HL-60 (cell line): ENCODE data around the gene ECD.
A peak's percentile ranks its signal among the peaks of the same experiment; 100 is the strongest.

Experiments used
- DNase-seq, 2 experiments: peaks; one replicate each; pipeline ENCODE4 v3.0.0-alpha.2; 2010 to 2020; ENCODE audit warnings: low read depth in 1 of 2, low spot score in 1 of 2
- H3K27ac ChIP-seq: fragments of 250-450 bp; sonication (Bioruptor Pico); replicated peaks from 2 replicates; pipeline ENCODE4 v1.5.1; 2020; ENCODE audit warnings: mild to moderate bottlenecking, moderate library complexity
- H3K27me3 ChIP-seq: fragments of 250-450 bp; sonication (Bioruptor Pico); 2 replicates; pipeline ENCODE4 v1.5.1; 2021; ENCODE audit warnings: mild to moderate bottlenecking, moderate library complexity; ENCODE audit not compliant: insufficient read depth, poor library complexity, severe bottlenecking
- H3K4me3 ChIP-seq: replicated peaks from 2 replicates; pipeline ENCODE4 v1.5.1; 2011; ENCODE audit warnings: mild to moderate bottlenecking, control low read depth, low read length; ENCODE audit not compliant: insufficient read depth
- GABPA ChIP-seq: IDR thresholded peaks from 2 replicates; pipeline ENCODE4 v1.6.1; 2012; ENCODE audit warnings: low read depth
- POLR2AphosphoS5 ChIP-seq: IDR thresholded peaks from 2 replicates; pipeline ENCODE4 v1.6.1; 2012; ENCODE audit warnings: low read depth
- SPI1 ChIP-seq: IDR thresholded peaks from 2 replicates; pipeline ENCODE4 v1.6.1; 2012; ENCODE audit warnings: low read depth, mild to moderate bottlenecking, borderline replicate concordance
- TF ChIP-seq, protein P1 (sequence below): IDR thresholded peaks from 2 replicates; pipeline ENCODE4 v1.6.1; 2012; ENCODE audit warnings: low read depth; ENCODE audit not compliant: insufficient replicate concordance
- TF ChIP-seq, protein P2 (sequence below): IDR thresholded peaks from one replicate; pipeline ENCODE4 v1.5.1; 2011; ENCODE audit warnings: low read length, control low read depth, inconsistent platforms; ENCODE audit not compliant: insufficient read depth

Gene ECD

DNA sequence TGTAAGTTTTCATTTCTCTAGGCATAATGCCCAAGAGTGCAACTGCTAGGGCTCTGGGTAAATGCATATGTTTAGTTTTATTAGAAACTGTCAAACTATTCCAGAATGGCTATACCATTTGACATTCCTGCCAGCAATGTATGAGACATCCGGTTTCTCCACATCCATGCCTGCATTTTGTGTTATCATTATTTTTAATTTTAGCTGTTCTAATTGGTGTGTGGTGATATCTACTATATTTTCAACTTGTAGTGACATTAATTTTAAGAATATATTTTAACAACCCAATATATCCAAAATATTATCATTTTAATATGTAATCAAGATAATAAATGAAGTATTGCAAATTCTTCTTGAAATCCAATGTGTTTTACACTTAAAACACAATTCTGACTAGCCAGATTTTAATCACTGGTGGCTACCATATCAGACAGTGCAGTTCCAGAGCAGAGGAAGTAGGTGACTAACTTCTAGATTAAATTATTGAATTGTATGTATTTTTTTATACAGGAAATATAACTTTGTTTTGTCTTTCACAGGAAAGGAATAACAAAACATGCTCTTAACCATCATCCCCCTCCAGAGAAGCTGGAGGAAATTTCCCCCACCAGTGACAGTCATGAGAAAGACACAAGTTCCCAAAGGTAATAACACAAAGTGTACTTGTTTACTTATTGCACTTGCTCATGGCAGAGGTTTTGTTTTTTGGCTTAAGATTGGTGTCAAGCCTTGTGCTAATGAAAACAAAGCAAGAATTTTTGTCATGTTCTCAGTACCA, 6.5 kb upstream of the ECD start:
- Histone ChIP-seq H3K27ac (no peak overlapping the region), H3K27me3 (no peaks in the 10 kb centered on the region), H3K4me3 (no peak overlapping the region)
- TF ChIP-seq POLR2AphosphoS5 (no peak), GABPA (no peak), SPI1 (no peak)
- TF ChIP-seq, protein P1, sequence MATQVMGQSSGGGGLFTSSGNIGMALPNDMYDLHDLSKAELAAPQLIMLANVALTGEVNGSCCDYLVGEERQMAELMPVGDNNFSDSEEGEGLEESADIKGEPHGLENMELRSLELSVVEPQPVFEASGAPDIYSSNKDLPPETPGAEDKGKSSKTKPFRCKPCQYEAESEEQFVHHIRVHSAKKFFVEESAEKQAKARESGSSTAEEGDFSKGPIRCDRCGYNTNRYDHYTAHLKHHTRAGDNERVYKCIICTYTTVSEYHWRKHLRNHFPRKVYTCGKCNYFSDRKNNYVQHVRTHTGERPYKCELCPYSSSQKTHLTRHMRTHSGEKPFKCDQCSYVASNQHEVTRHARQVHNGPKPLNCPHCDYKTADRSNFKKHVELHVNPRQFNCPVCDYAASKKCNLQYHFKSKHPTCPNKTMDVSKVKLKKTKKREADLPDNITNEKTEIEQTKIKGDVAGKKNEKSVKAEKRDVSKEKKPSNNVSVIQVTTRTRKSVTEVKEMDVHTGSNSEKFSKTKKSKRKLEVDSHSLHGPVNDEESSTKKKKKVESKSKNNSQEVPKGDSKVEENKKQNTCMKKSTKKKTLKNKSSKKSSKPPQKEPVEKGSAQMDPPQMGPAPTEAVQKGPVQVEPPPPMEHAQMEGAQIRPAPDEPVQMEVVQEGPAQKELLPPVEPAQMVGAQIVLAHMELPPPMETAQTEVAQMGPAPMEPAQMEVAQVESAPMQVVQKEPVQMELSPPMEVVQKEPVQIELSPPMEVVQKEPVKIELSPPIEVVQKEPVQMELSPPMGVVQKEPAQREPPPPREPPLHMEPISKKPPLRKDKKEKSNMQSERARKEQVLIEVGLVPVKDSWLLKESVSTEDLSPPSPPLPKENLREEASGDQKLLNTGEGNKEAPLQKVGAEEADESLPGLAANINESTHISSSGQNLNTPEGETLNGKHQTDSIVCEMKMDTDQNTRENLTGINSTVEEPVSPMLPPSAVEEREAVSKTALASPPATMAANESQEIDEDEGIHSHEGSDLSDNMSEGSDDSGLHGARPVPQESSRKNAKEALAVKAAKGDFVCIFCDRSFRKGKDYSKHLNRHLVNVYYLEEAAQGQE = no peak
- TF ChIP-seq, protein P2, sequence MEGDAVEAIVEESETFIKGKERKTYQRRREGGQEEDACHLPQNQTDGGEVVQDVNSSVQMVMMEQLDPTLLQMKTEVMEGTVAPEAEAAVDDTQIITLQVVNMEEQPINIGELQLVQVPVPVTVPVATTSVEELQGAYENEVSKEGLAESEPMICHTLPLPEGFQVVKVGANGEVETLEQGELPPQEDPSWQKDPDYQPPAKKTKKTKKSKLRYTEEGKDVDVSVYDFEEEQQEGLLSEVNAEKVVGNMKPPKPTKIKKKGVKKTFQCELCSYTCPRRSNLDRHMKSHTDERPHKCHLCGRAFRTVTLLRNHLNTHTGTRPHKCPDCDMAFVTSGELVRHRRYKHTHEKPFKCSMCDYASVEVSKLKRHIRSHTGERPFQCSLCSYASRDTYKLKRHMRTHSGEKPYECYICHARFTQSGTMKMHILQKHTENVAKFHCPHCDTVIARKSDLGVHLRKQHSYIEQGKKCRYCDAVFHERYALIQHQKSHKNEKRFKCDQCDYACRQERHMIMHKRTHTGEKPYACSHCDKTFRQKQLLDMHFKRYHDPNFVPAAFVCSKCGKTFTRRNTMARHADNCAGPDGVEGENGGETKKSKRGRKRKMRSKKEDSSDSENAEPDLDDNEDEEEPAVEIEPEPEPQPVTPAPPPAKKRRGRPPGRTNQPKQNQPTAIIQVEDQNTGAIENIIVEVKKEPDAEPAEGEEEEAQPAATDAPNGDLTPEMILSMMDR = no peak
- DNase-seq = no peak

DNA sequence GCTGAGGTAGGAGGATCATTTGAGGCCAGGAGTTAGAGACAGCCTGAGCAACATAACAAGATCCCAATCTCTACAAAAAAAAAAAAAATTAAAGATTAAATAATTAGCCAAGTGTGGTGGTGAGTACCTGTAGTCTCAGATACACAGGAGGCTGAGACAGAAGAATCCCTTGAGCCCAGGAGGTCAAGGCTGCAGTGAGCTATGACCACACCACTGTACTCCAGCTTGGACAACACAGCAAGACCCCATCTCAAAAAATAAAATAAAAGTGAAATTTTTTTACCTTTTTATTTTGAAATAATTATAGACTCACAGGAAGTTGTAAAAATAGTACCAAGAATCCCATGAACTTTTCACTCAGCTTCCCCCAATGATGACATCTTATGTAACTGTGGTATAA, 5.1 kb upstream of the ECD start:
- TF ChIP-seq SPI1 (no peak), POLR2AphosphoS5 (no peak), GABPA (no peak)
- TF ChIP-seq, protein P2 = no peak
- TF ChIP-seq, protein P1 = no peak
- Histone ChIP-seq H3K4me3 (no peak overlapping the region), H3K27me3 (no peaks in the 10 kb centered on the region), H3K27ac (no peak overlapping the region)
- no peak for DNase-seq

DNA sequence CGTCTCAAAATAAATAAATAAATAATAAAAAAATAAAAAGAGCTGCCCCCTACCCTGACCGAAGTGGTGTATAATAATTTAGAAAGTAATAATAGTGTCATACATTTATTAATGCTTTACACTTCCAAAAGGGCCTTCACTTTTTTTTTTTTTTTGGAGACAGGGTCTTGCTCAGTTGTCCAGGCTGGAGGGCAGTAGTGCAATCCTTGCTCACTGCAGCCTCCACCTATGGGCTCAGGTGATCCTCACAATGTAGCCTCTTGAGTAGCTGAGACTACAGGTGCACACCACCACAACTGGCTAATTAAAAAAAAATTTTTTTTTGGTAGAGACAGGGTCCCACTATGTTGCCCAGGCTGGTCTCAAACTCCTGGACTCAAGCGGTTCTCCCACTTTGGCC, 1.5 kb upstream of the ECD start:
- no peak for TF ChIP-seq SPI1
- TF ChIP-seq, protein P2 = no peak
- DNase-seq = no peak
- no peak overlapping the region for H3K4me3 ChIP-seq
- no peaks in the 10 kb centered on the region for H3K27me3 ChIP-seq
- H3K27ac ChIP-seq = no peak overlapping the region

DNA sequence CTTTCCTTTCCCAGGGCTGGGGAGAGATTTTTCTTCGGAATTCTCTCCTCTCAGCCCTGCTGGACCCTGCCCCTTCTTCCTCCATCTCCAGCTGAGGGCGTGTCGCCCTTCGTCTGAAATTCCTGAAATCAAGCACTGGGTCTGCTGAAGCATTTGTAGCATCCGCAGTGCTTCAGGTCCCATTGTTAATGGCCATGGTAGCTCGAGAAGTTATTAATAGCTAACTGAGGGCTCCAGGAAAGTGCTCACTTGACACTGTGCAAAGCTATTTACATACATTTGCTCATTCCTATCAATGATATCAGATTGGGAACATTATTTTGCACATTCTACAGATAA, 626 bp upstream of the ECD start:
- Histone ChIP-seq H3K27me3 (no peaks in the 10 kb centered on the region), H3K27ac (peak overlapping the region; percentile 76), H3K4me3 (peak overlapping the region; percentile 95)
- DNase-seq = no peak
- TF ChIP-seq POLR2AphosphoS5 (no peak), SPI1 (no peak), GABPA (no peak)
- TF ChIP-seq, protein P1 = no peak
- TF ChIP-seq, protein P2 = no peak
